Measurements from ENCODE around the gene ZBTB2.

DNA sequence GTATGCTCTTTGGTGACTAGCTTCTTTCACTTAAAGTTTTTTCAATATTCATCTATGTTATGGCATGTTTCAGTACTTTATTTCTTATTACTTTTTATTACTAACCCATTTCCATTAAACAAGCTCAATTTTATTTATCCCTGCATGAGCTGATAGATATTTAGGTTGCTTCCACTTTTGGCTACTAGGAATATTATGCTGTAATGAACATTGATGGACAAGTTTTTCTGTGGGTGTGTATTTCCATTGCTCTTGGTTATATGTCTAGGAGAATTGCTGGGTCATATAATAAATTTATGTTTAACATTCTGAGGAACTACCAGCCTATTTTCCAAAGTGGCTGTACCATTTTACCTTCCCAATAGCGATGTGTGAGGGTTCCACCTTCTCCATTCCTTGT lies 69.9 kb downstream of the ZBTB2 start:
- TF ChIP-seq, protein P1, sequence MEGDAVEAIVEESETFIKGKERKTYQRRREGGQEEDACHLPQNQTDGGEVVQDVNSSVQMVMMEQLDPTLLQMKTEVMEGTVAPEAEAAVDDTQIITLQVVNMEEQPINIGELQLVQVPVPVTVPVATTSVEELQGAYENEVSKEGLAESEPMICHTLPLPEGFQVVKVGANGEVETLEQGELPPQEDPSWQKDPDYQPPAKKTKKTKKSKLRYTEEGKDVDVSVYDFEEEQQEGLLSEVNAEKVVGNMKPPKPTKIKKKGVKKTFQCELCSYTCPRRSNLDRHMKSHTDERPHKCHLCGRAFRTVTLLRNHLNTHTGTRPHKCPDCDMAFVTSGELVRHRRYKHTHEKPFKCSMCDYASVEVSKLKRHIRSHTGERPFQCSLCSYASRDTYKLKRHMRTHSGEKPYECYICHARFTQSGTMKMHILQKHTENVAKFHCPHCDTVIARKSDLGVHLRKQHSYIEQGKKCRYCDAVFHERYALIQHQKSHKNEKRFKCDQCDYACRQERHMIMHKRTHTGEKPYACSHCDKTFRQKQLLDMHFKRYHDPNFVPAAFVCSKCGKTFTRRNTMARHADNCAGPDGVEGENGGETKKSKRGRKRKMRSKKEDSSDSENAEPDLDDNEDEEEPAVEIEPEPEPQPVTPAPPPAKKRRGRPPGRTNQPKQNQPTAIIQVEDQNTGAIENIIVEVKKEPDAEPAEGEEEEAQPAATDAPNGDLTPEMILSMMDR (IDR thresholded peaks at IDR 0.05; ENCODE audit: extremely low read depth in 1 of 2, insufficient read depth in 1 of 2, low read depth in 1 of 2, low read length in 2 of 2): no peak
- TF ChIP-seq POLR2A (IDR thresholded peaks at IDR 0.05; ENCODE audit: low read depth, low read length): no peak
